Stimulated activated CD8-positive, alpha-beta memory T cell treated with anti-CD3 and anti-CD28 coated beads, Interleukin-4, amount 100 ng/mL, for 48 hours (primary cell): ENCODE results near the gene SLC26A8.
"Not testable (repeated sequence)": the region's sequence is repeated elsewhere in the genome, so short reads cannot be mapped to it uniquely, and the experiment has no call there.

ENCODE experiments used
- DNase-seq: peaks from one replicate; pipeline ENCODE4 v3.0.0-alpha.2; 2020

Gene SLC26A8

GRCh38 chr6:35936681-35937359 lies 87.6 kb downstream of the SLC26A8 start:
- no peak for DNase-seq

- no peak for DNase-seq
Observed at GRCh38 chr6:35935469-35935868, 89.0 kb downstream of the SLC26A8 start.

- no peak for DNase-seq
Observed at GRCh38 chr6:35933844-35934243, 90.6 kb downstream of the SLC26A8 start.

GRCh38 chr6:35931873-35932272 lies 92.6 kb downstream of the SLC26A8 start:
- DNase-seq = not testable (repeated sequence)

GRCh38 chr6:35931120-35931561 lies 93.3 kb downstream of the SLC26A8 start:
- no peak for DNase-seq

- no peak for DNase-seq
Observed at GRCh38 chr6:35929601-35930000, 94.8 kb downstream of the SLC26A8 start.

GRCh38 chr6:35926509-35927215 lies 97.8 kb downstream of the SLC26A8 start:
- no peak for DNase-seq

GRCh38 chr6:35925961-35926360 lies 98.5 kb downstream of the SLC26A8 start:
- no peak for DNase-seq

GRCh38 chr6:35924146-35924545 lies 100.3 kb downstream of the SLC26A8 start:
- no peak for DNase-seq

GRCh38 chr6:35922139-35922554 lies 102.3 kb downstream of the SLC26A8 start:
- no peak for DNase-seq

- peak; percentile 92 for DNase-seq
Observed at GRCh38 chr6:35920793-35921732, 103.4 kb downstream of the SLC26A8 start, which contains the start of gene SRPK1. Gene SRPK1 (minus strand): TSS chr6:35921098. CDS start chr6:35921056, 42 bp downstream.

- peak; percentile 63 for DNase-seq
Observed at GRCh38 chr6:35919827-35920751, 104.4 kb downstream of the SLC26A8 start.

- DNase-seq = no peak
Observed at GRCh38 chr6:35919085-35919826, 105.2 kb downstream of the SLC26A8 start.

GRCh38 chr6:35916893-35917292 lies 107.5 kb downstream of the SLC26A8 start:
- not testable (repeated sequence) for DNase-seq

- no peak for DNase-seq
Observed at GRCh38 chr6:35916056-35916455, 108.4 kb downstream of the SLC26A8 start.

GRCh38 chr6:35914536-35914935 lies 109.9 kb downstream of the SLC26A8 start:
- DNase-seq = no peak

- no peak for DNase-seq
Observed at GRCh38 chr6:35911871-35912653, 112.4 kb downstream of the SLC26A8 start.

GRCh38 chr6:35909571-35909970 lies 114.9 kb downstream of the SLC26A8 start:
- not testable (repeated sequence) for DNase-seq

- not testable (repeated sequence) for DNase-seq
Observed at GRCh38 chr6:35908753-35909401, 115.6 kb downstream of the SLC26A8 start.

- no peak for DNase-seq
Observed at GRCh38 chr6:35907750-35908149, 116.7 kb downstream of the SLC26A8 start.
